Panc1 (cell line): ENCODE results near the gene CISD3. TPM values are rescaled to one million over a fixed set of nuclear protein-coding genes. Genes with fewer than 3 reads are reported as not detected.

Experiments
- ATAC-seq: fragments of 200-7000 bp; cut with Tn5 transposase; 2 replicates; pipeline ENCODE4 v1.9.1; 2020; ENCODE audit warnings: mild to moderate bottlenecking, moderate library complexity
- BruUV-seq: library from RNA; stranded (reverse); fragments of 400-500 nt; replicated peaks from 2 replicates; lab custom pipeline; 2021; lab: Mats Ljungman, UMichigan
- CTCF ChIA-PET: fragments of 300-600 bp; sonication (Branson Sonifier 250); formaldehyde crosslinking; loops from one replicate; lab custom pipeline; 2022; ENCODE audit warnings: antibody characterized with exemption; lab: Charles Lee
- POLR2A ChIA-PET: fragments of 300-600 bp; sonication (Branson Sonifier 250); formaldehyde crosslinking; loops from one replicate; lab custom pipeline; 2022; ENCODE audit warnings: antibody characterized with exemption; lab: Charles Lee
- DNase-seq: peaks from one replicate; pipeline ENCODE4 v3.0.0-alpha.2; 2010; ENCODE audit warnings: low read depth, low spot score
- H3K27ac ChIP-seq: 2 replicates; pipeline ENCODE4 v1.5.1; 2011; ENCODE audit warnings: mild to moderate bottlenecking, low read length, inconsistent platforms
- H3K27me3 ChIP-seq: fragments of 200-500 bp; sonication (Bioruptor generic); 2 replicates; pipeline ENCODE4 v1.6.0; 2014; ENCODE audit warnings: low read length, inconsistent platforms; ENCODE audit not compliant: control insufficient read depth, insufficient read depth
- H3K36me3 ChIP-seq: fragments of 200-500 bp; sonication (Bioruptor generic); 2 replicates; pipeline ENCODE4 v1.5.1; 2014; ENCODE audit warnings: inconsistent platforms, mild to moderate bottlenecking, low read length, moderate library complexity; ENCODE audit not compliant: control insufficient read depth, insufficient read depth
- H3K4me1 ChIP-seq: 2 replicates; pipeline ENCODE4 v1.5.1; 2011; ENCODE audit warnings: inconsistent platforms, mild to moderate bottlenecking, low read length, moderate library complexity; ENCODE audit not compliant: control insufficient read depth, insufficient read depth
- H3K4me3 ChIP-seq, 2 experiments: 2 replicates each; pipeline ENCODE4 v1.5.1; 2011 to 2012; ENCODE audit warnings: low read depth in 2 of 2, low read length in 2 of 2, mild to moderate bottlenecking in 2 of 2, inconsistent platforms in 1 of 2, moderate library complexity in 1 of 2
- H3K9me3 ChIP-seq: fragments of 200-500 bp; sonication (Bioruptor generic); 2 replicates; pipeline ENCODE4 v1.5.1; 2014; ENCODE audit warnings: low read depth, mild to moderate bottlenecking, inconsistent platforms, low read length, moderate library complexity; ENCODE audit not compliant: control insufficient read depth, insufficient read depth
- POLR2AphosphoS5 ChIP-seq: IDR thresholded peaks from 2 replicates; pipeline ENCODE4 v1.6.1; 2012; ENCODE audit warnings: mild to moderate bottlenecking, low read depth, low read length, moderate library complexity
- REST ChIP-seq, 2 experiments: IDR thresholded peaks; 2 replicates each; pipeline ENCODE4 v1.6.1; 2011 to 2012; ENCODE audit warnings: low read depth in 2 of 2, control low read depth in 1 of 2, low read length in 1 of 2, mild to moderate bottlenecking in 1 of 2, moderate library complexity in 1 of 2; ENCODE audit not compliant: insufficient read depth in 1 of 2
- SIN3A ChIP-seq: IDR thresholded peaks from 2 replicates; pipeline ENCODE4 v1.6.1; 2012; ENCODE audit warnings: low read depth, mild to moderate bottlenecking, low read length, moderate library complexity, borderline replicate concordance; ENCODE audit not compliant: insufficient read depth
- TCF7L2 ChIP-seq: IDR thresholded peaks from 2 replicates; pipeline ENCODE4 v1.6.1; 2011; ENCODE audit warnings: mild to moderate bottlenecking, low read depth, low read length, inconsistent platforms
- in situ Hi-C: cut with HindIII; loops from 2 replicates; pipeline ENCODE4 v1.10.0; 2016; ENCODE audit warnings: low sequenced_read_pairs, low pct_unique_long_range_greater_than_20kb
- intact Hi-C: fragments of 100-400 bp; cut with micrococcal nuclease; formaldehyde crosslinking; loops from one replicate; pipeline ENCODE4 v1.10.0; 2022; ENCODE audit not compliant: unreplicated experiment
- microRNA-seq: library from miRNA; unstranded; fragments of <30 nt; microRNA quantifications from one replicate; pipeline ENCODE4 v1.1.0, GENCODE V29; 2020; ENCODE audit not compliant: unreplicated experiment
- total RNA-seq: library from RNA; stranded (reverse); gene quantifications from one replicate; pipeline ENCODE4 v1.2.1, GENCODE V29; 2021; ENCODE audit not compliant: unreplicated experiment
- TF ChIP-seq, protein P1 (sequence below): fragments of 450-650 bp; IDR thresholded peaks from 2 replicates; pipeline ENCODE4 v1.5.1; 2017; ENCODE audit warnings: mild to moderate bottlenecking

Gene CISD3
- total RNA-seq, 1 experiment from 2014 or later = 45.0 TPM

- in situ Hi-C loops = no loop called here
- TF ChIP-seq SIN3A = no peak
- TF ChIP-seq, protein P1, sequence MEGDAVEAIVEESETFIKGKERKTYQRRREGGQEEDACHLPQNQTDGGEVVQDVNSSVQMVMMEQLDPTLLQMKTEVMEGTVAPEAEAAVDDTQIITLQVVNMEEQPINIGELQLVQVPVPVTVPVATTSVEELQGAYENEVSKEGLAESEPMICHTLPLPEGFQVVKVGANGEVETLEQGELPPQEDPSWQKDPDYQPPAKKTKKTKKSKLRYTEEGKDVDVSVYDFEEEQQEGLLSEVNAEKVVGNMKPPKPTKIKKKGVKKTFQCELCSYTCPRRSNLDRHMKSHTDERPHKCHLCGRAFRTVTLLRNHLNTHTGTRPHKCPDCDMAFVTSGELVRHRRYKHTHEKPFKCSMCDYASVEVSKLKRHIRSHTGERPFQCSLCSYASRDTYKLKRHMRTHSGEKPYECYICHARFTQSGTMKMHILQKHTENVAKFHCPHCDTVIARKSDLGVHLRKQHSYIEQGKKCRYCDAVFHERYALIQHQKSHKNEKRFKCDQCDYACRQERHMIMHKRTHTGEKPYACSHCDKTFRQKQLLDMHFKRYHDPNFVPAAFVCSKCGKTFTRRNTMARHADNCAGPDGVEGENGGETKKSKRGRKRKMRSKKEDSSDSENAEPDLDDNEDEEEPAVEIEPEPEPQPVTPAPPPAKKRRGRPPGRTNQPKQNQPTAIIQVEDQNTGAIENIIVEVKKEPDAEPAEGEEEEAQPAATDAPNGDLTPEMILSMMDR = no peak
- no peak for TF ChIP-seq REST (IDR thresholded peaks at IDR 0.05; ENCODE audit: insufficient read depth in 1 of 2, low read depth in 2 of 2, low read length in 1 of 2)
- no peak for TF ChIP-seq TCF7L2
- no peak for TF ChIP-seq POLR2AphosphoS5
- ChIA-PET POLR2A (no interaction called here), CTCF (no interaction called here)
- H3K9me3 ChIP-seq = no peaks in the 10 kb centered on the region
- DNase-seq (no peak), ATAC-seq (no peak)
- peaks cover 3% of the 10 kb centered on the region for H3K36me3 ChIP-seq
- no peaks in the 10 kb centered on the region for H3K4me1 ChIP-seq
- intact Hi-C loops = no loop called here
- no peaks in the 10 kb centered on the region for H3K27me3 ChIP-seq
- no TSS peak for BruUV-seq
- H3K27ac ChIP-seq = no peak overlapping the region
- no peak overlapping the region for H3K4me3 ChIP-seq
Observed at GRCh38 chr17:38783227-38783626, 53.1 kb downstream of the CISD3 start.

Small RNAs within 50 kb of the gene (microRNA-seq; reads per million reads assigned to microRNA genes)
- gene MIR4726 = 1.9 reads per million
- gene MIR4734 = not detected

Other genes starting within 250 kb of the CISD3 start
- 12.8 TPM for gene SRCIN1, start 124.4 kb upstream of the CISD3 start, total RNA-seq
- 19.9 TPM for gene EPOP, start 55.4 kb upstream of the CISD3 start, total RNA-seq
- 50.6 TPM for gene MLLT6, start 25.1 kb upstream of the CISD3 start, total RNA-seq
- gene PCGF2, start 18.0 kb downstream of the CISD3 start, total RNA-seq = 43.9 TPM
- 233 TPM for gene PSMB3, start 22.4 kb downstream of the CISD3 start, total RNA-seq
- 42.3 TPM for gene PIP4K2B, start 69.2 kb downstream of the CISD3 start, total RNA-seq
- 13.6 TPM for gene CWC25, start 95.0 kb downstream of the CISD3 start, total RNA-seq
- 649 TPM for gene RPL23, start 123.4 kb downstream of the CISD3 start, total RNA-seq
- 112 TPM for gene LASP1, start 139.7 kb downstream of the CISD3 start, total RNA-seq
- not detected for gene FBXO47, start 237.1 kb downstream of the CISD3 start, total RNA-seq